ENCODE measurements around the gene SUDS3. TPM values are rescaled to one million over a fixed set of nuclear protein-coding genes. Genes with fewer than 3 reads are reported as not detected.
"Not testable (repeated sequence)": the region's sequence is repeated elsewhere in the genome, so short reads cannot be mapped to it uniquely, and the experiment has no call there.

SUDS3 gene
- total RNA-seq, result 17.0 TPM
- long read RNA-seq, full-length matches to known transcripts, result 42 of 46 reads
- long read RNA-seq, partial matches to known transcripts, result 1 of 46 reads
- long read RNA-seq, other reads (novel, unspliced or antisense), result 3 of 46 reads

GRCh38 chr12:118376089-118377020 lies at the start of gene SUDS3:
TSS of gene SUDS3 (plus strand) at chr12:118376555. CDS start at chr12:118376692, 137 bp downstream.
- ATAC-seq (ENCODE audit: poor library complexity), result peak; percentile 56
- peak; percentile 97 for DNase-seq
- intact Hi-C loops (cut with DNase I), result loop anchor here (5.0 to 10.0 kb wide), 3 partner anchors 189 to 502 kb away; partner anchors contain the start of gene PEBP1

DNA sequence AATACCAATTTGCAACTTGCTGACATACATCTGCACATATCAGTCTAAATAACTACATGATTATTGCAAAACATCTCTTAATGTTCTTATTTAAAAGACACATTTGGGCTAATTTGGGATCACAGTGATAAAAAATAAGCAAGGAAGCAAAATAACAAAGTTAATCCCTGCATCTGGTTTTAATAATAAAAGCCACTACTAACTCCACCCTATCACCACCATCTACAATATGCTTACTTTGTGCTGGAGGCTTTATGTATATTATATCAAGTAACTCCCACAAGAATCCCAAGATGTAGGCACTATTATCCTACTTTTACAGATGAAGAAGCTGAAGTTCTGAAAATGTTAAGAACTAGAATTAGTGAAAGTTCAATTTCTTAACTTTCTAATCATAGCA lies 49.4 kb upstream of the SUDS3 start:
- DNase-seq, result no peak
- intact Hi-C loops (cut with DNase I), result no loop called here
- no peak for ATAC-seq (ENCODE audit: poor library complexity)

DNA sequence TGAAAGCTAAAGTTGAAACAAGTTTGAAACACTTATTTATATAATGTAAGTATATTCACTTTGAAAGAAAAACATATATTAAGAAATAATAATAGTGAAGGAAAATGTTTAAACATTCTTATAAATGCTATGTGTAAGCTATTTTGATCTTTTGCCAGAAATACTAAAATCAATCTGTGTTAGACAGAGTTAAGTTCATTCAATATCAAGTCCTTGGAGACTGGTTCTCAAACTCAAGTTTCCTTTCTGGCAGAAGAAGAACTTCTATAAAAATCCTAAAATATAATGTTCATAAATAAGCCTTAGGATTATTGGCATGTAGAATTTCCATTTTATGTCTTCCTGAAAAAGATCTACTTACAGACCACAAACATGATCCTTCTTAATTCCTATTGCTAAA lies 49.0 kb upstream of the SUDS3 start:
- DNase-seq (no peak), ATAC-seq (ENCODE audit: poor library complexity) (no peak)
- intact Hi-C loops (cut with DNase I), result no loop called here

- intact Hi-C loops (cut with DNase I), result no loop called here
- no peak for ATAC-seq (ENCODE audit: poor library complexity)
- DNase-seq, result no peak
These were observed 47.6 kb upstream of the SUDS3 start for GRCh38 chr12:118328486-118329330.

GRCh38 chr12:118330421-118331018 lies 45.8 kb upstream of the SUDS3 start:
- intact Hi-C loops (cut with DNase I), result no loop called here
- ATAC-seq (ENCODE audit: poor library complexity) (peak; percentile 64), DNase-seq (no peak)

- intact Hi-C loops (cut with DNase I), result no loop called here
- no peak for ATAC-seq (ENCODE audit: poor library complexity)
- DNase-seq, result no peak
These were observed 43.8 kb upstream of the SUDS3 start for GRCh38 chr12:118332511-118332910.

- DNase-seq (no peak), ATAC-seq (ENCODE audit: poor library complexity) (no peak)
- intact Hi-C loops (cut with DNase I), result no loop called here
These were observed 42.1 kb upstream of the SUDS3 start for GRCh38 chr12:118334241-118334640.

- DNase-seq (no peak), ATAC-seq (ENCODE audit: poor library complexity) (no peak)
- intact Hi-C loops (cut with DNase I), result no loop called here
These were observed 41.3 kb upstream of the SUDS3 start for GRCh38 chr12:118334939-118335567.

DNA sequence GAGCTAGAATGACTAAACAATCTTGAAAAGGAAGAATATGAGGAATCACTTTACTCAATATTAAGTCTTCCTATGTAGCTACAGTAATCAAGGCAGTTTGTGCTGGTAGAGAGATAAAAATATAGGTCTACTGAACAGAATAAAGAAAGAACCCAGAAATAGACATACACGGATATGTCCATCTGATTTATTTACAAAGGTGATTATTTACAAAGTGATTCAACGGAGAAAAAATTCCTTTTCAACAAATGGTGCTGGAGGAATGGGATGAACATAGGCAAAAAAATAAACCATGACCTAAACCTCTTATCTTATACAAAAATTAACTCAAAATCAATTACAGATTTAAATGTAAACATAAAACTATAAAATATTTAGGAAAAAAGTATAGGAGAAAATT lies 40.2 kb upstream of the SUDS3 start:
- intact Hi-C loops (cut with DNase I), result no loop called here
- no peak for DNase-seq
- ATAC-seq (ENCODE audit: poor library complexity), result no peak

GRCh38 chr12:118337194-118337838 lies 39.0 kb upstream of the SUDS3 start:
- intact Hi-C loops (cut with DNase I), result no loop called here
- no peak for DNase-seq
- no peak for ATAC-seq (ENCODE audit: poor library complexity)

GRCh38 chr12:118342090-118342489 lies 34.3 kb upstream of the SUDS3 start:
- no peak for DNase-seq
- intact Hi-C loops (cut with DNase I), result no loop called here
- no peak for ATAC-seq (ENCODE audit: poor library complexity)

DNA sequence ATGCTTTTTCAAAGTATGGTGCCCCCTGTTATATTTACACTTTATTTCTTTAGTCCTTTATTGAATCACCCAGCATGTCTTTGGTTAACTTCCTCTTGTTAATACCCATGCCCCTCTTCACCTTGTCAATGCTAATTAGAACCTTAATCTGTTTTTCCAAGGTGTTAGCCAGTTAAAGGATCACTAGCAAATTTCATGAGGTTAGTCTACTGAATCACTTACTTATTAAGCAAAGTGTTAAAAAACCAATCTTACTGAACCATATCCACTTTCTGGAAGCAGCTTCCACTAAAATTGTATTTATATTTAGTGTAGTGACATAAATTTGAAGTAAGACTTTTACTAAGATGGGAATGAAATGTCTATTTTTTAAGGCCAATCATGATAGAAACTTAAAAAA lies 31.5 kb upstream of the SUDS3 start:
- intact Hi-C loops (cut with DNase I), result no loop called here
- no peak for ATAC-seq (ENCODE audit: poor library complexity)
- no peak for DNase-seq

- DNase-seq (no peak), ATAC-seq (ENCODE audit: poor library complexity) (no peak)
- intact Hi-C loops (cut with DNase I), result no loop called here
These were observed 31.0 kb upstream of the SUDS3 start for GRCh38 chr12:118345355-118345754.

- intact Hi-C loops (cut with DNase I), result no loop called here
- no peak for DNase-seq
- ATAC-seq (ENCODE audit: poor library complexity), result peak; percentile 31
These were observed 29.5 kb upstream of the SUDS3 start for GRCh38 chr12:118346895-118347294.

DNA sequence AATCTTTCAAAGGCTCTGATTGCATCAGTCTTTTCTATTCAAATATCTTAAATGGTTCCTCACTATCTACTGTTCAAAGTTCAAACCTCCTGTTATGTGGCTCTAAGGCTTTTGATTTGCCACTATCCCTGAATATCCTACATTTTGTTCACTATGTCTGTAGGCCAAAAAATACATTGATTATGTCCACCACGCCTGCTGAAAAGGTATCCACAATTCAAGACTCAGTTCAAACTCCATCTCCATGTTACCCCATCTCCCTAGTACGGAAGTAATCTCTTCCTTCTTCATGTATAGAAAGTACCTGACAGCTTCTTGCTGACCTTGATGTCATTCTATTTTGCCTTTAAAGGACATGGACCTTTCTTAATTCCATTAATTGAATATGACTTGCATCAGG lies 28.4 kb upstream of the SUDS3 start:
- ATAC-seq (ENCODE audit: poor library complexity) (no peak), DNase-seq (no peak)
- intact Hi-C loops (cut with DNase I), result no loop called here

GRCh38 chr12:118350908-118351559 lies 25.3 kb upstream of the SUDS3 start:
- ATAC-seq (ENCODE audit: poor library complexity) (no peak), DNase-seq (no peak)
- intact Hi-C loops (cut with DNase I), result no loop called here

DNA sequence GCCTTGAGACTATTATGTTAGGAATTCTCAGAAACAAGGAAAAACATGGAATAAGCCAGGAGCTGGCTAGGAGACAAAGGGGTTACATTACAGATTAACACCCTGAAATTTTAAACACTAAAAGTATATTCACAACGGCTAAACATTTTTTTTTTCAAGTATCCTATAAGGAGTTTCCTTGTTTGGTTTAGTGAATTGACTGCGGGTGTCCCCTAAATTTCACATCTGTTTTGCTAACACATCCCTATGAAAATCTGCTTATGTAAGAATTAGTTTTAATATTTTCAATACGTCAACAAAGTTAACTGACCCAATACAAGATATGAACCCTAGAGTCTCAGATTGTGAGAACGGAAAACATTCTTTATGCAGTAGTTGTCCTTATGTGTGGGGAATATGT lies 22.6 kb upstream of the SUDS3 start:
- ATAC-seq (ENCODE audit: poor library complexity), result no peak
- intact Hi-C loops (cut with DNase I), result no loop called here
- DNase-seq, result no peak

DNA sequence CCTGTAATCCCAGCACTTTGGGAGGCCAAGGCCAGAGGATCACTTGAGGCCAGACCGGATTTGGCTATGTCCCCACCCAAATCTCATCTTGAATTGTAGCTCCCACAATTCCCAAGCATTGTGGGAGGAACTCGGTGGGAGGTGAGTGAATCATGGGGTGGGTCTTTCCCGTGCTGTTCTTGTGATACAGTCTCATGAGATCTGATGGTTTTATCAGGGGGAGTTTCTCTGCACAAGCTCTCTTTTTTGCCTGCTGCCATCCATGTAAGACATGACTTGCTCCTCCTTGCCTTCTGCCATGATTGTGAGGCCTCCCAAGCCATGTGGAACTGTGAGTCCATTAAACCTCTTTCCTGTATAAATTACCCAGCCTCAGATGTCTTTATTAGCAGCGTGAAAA lies 21.9 kb upstream of the SUDS3 start:
- DNase-seq; intact Hi-C loops (cut with DNase I); ATAC-seq (ENCODE audit: poor library complexity): not testable (repeated sequence)

Data from Right ventricle myocardium superior (tissue), 1 donor.